GM18907 (cell line): ENCODE data around the gene PKD1L1.

Experiments used
- ATAC-seq: cut with Tn5 transposase; IDR thresholded peaks from one replicate; pipeline ENCODE4 v1.9.1; 2021; ENCODE audit warnings: mild to moderate bottlenecking, moderate library complexity; ENCODE audit not compliant: unreplicated experiment

The PKD1L1 gene

DNA sequence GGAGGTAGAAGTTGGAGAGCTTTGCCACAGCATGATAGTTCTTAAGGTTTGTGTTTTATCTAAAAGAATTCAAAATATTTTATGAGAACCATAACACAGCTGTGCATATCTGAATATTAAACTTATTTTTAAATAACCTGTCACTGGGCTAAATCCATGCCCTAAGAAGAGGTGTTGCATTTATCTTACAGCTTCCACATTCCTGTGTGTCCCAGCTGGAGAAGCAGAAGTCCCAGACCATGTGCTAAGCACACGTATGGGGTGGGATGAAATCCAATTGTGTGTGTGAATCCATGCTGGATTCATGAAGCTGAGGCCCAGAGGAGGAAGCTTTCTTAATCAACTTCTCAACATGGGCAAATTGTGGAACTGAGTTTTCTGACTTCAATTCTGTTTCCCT is 121.5 kb downstream of the PKD1L1 start:
- no peak for ATAC-seq

GRCh38 chr7:47819607-47819920 is 128.7 kb downstream of the PKD1L1 start:
- no peak for ATAC-seq

GRCh38 chr7:47818796-47819606 is 129.3 kb downstream of the PKD1L1 start:
- ATAC-seq, result peak; percentile 71

DNA sequence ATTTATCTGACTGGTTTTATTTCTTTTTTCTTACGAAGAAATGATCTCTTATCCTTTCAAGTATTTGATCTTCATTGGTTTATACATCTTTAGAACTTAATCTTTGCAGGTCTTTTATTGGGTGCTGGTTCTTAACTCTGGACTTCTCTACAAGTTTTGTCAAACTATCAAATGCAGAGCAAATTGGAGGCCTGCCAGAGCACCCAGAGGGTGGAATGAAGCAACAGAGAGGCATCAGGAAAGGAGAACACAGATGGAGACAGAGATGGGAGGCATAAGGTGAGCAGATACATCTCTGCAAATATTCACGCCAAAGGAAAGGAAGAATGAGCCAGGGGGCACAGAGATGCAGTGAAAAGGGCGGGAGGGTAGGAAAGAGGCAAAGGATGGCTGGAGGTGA is 130.3 kb downstream of the PKD1L1 start:
- ATAC-seq, result no peak

- ATAC-seq, result no peak
These were observed 131.6 kb downstream of the PKD1L1 start for GRCh38 chr7:47816647-47817046.

GRCh38 chr7:47815867-47816266 is 132.4 kb downstream of the PKD1L1 start:
- ATAC-seq, result no peak

DNA sequence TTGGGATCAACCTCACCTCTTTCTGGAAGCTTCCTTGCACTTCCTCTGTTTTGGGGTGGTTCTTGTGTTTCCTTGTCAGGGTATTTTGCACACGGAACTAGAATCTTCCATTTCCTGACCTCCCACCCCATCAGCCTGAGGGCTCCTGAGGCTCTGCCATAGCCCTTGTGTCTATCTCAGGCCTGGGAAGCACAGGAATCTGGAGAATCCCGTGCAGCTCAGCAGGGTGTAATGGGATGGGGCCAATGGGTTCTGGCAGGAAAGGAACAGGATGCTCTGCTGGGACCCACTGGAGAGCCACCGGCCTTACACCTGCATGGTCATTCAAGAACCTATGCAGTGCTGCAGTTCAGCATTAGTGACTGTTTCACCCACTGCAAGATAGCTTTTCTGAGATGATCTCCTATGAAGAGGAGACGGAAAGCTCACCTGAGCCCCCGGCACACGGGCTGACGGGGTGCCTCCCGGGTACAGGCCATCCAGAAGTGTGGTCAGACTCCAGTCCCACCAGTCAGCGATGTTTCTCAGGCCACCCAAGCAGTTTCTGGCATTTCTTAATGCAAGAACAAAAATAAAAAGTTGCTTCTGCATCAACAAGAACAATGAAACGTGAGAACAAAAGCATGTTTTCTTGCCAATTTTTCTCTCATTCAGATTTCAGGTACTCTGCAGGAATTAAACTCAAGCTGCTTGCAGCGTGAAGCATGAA is 133.2 kb downstream of the PKD1L1 start:
- ATAC-seq, result no peak

- no peak for ATAC-seq
These were observed 134.5 kb downstream of the PKD1L1 start for GRCh38 chr7:47813620-47814260.

- no peak for ATAC-seq
These were observed 135.7 kb downstream of the PKD1L1 start for GRCh38 chr7:47812429-47813136.

GRCh38 chr7:47811632-47812380 is 136.5 kb downstream of the PKD1L1 start:
- ATAC-seq, result no peak

GRCh38 chr7:47809387-47809786 is 138.9 kb downstream of the PKD1L1 start:
- no peak for ATAC-seq

DNA sequence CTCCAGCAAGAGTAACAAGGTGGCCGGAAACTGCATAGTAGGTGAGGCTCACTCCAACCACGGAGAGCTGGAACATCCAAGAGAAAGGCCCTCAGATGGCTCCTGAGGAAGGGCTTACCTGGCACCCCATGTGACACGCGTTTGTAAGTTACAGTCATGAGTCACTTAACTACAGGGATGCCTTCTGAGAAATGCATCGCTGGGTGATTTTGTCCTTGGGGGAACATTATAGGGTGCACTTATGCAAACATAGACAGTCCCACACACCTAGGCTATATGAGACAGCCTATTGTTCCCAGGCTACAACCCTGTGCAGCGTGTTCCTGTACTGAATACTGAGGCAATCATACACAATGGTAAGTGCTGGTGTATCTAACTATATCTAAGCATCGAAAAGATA is 139.9 kb downstream of the PKD1L1 start:
- ATAC-seq, result no peak

DNA sequence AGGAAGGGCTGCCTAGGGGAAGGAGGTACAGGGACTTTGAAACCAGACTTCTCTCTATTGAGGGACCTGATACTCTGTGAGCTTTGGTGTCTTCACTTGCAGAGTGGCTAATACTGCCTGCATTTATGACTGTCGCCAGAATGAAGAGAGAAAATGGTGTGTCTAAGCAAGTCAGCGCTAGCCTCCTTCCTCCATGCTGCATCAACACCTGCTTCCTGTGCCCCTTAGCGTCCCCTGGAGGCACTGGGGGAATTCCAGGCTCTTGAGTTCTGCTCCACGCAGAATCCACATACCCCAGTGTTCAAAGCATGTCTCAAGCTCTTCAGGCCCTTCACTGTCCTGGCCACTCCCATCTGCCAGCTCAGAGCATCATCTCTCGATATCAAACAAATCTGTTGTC is 140.5 kb downstream of the PKD1L1 start:
- no peak for ATAC-seq

DNA sequence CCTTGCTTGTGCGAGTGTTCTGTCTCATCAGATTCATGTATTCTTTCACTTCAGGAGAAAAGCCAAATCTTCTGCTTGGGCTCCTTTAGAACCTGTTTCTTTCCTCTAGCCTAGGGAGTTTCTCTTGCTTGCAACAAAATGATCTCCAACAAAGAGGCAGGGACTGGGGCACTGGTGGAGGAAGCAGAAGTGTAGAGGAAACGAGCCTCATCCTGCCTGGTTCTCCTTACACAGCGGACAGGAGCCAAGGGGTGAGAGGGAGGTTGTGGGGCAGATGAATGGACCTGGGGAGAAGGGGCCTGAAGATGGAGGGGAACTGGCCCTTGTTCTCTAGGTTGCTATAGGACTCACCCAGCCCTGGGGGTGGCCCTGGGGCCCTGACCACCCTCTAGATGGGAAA is 141.1 kb downstream of the PKD1L1 start:
- no peak for ATAC-seq

GRCh38 chr7:47806701-47807103 is 141.6 kb downstream of the PKD1L1 start:
- no peak for ATAC-seq

GRCh38 chr7:47804767-47805545 is 143.3 kb downstream of the PKD1L1 start:
- ATAC-seq, result no peak

GRCh38 chr7:47803846-47804245 is 144.4 kb downstream of the PKD1L1 start:
- no peak for ATAC-seq

DNA sequence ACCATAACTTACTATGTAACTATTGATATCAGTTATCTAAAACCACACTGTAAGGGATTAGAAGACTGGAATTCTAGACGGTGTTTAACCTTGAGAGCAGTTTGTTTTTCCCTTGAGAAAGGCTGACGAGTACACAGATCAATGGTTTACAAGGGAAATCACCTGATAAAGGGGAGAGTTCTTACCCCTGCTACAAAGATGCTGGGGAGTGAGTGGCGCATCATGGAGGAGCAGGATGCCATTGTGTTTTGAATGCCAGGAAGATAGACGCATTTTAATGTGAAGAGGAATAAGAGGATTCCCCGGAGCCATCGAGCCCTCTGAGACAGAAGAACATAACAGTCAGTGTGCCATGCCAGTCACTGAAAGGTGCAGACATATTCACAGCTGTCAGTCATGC is 145.2 kb downstream of the PKD1L1 start:
- no peak for ATAC-seq

- ATAC-seq, result no peak
These were observed 146.8 kb downstream of the PKD1L1 start for GRCh38 chr7:47801423-47801822.

DNA sequence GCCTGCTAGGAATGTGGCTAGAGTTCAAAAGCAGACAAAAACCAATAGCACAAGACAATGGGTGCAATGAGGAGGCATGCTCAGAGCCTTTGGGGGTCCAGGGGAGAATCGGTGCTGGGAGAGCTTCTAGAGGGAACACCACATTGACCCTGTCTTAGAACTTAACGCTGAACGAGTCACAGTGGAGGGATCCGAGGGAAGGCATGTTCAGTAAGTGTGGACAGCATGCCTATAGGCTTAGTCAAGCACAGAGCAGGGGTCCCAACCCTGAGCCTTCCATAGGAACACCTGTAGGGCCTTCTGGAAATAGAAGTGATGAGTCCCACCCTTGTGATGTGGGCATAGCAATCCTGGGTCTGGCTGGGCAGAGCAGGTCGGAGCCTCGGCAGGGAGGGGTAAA is 148.7 kb downstream of the PKD1L1 start:
- ATAC-seq, result no peak
